ENCODE data around the gene FAM8A1.

FAM8A1 gene

GRCh38 chr6:17633465-17634188 lies 33.5 kb downstream of the FAM8A1 start:
- no peaks in the 10 kb centered on the region for H3K9me2 ChIP-seq (replicated peaks; ENCODE audit: insufficient read depth, low read length)
- peaks cover 21% of the 10 kb centered on the region for H3K4me1 ChIP-seq (ENCODE audit: low read length)
- H3K4me3 ChIP-seq (ENCODE audit: low read length), result no peak overlapping the region
- no peak overlapping the region for H3K9ac ChIP-seq (ENCODE audit: low read length)
- no peak overlapping the region for H3K27ac ChIP-seq (ENCODE audit: low read length)
- TF ChIP-seq EZH2 (optimal IDR thresholded peaks at IDR 0.05; ENCODE audit: low read depth, low read length) (no peak), CTCF (IDR thresholded peaks at IDR 0.05; ENCODE audit: low read length) (no peak), EZH2phosphoT487 (IDR thresholded peaks at IDR 0.05; ENCODE audit: low read length) (no peak)
- no peak overlapping the region for H3K4me2 ChIP-seq (ENCODE audit: low read depth, low read length)
- H3K79me2 ChIP-seq (ENCODE audit: low read length), result peaks cover 76% of the 10 kb centered on the region
- H4K20me1 ChIP-seq (ENCODE audit: insufficient read depth, low read length), result peaks cover 3% of the 10 kb centered on the region; the same call in 1 of the 2 replicates
- H3K9me3 ChIP-seq (replicated peaks; ENCODE audit: insufficient read depth, low read length), result no peaks in the 10 kb centered on the region
- DNase-seq, result no peak
- no peaks in the 10 kb centered on the region; the same call in 1 of the 2 replicates for H3K36me3 ChIP-seq (replicated peaks; ENCODE audit: insufficient read depth, low read length)
- no peak overlapping the region for H2AFZ ChIP-seq (ENCODE audit: low read length)
- H3F3A ChIP-seq (ENCODE audit: insufficient read depth, low read length), result peaks cover 13% of the 10 kb centered on the region
- H3K27me3 ChIP-seq (replicated peaks; ENCODE audit: insufficient read depth, low read length), result no peaks in the 10 kb centered on the region

GRCh38 chr6:17635568-17635967 lies 35.5 kb downstream of the FAM8A1 start:
- DNase-seq, result no peak
- Histone ChIP-seq H4K20me1 (ENCODE audit: insufficient read depth, low read length) (0 out of 2 replicates have a peak, but pooled peaks cover 3% of the 10 kb centered on the region), H3K4me1 (ENCODE audit: low read length) (peaks cover 8% of the 10 kb centered on the region; the same call in 1 of the 2 replicates), H3K36me3 (replicated peaks; ENCODE audit: insufficient read depth, low read length) (peaks cover 11% of the 10 kb centered on the region; the same call in 1 of the 2 replicates), H3K27ac (ENCODE audit: low read length) (no peak overlapping the region), H3K9me3 (replicated peaks; ENCODE audit: insufficient read depth, low read length) (no peaks in the 10 kb centered on the region), H3K27me3 (replicated peaks; ENCODE audit: insufficient read depth, low read length) (no peaks in the 10 kb centered on the region), H2AFZ (ENCODE audit: low read length) (no peak overlapping the region), H3K79me2 (ENCODE audit: low read length) (peaks cover 86% of the 10 kb centered on the region), H3F3A (ENCODE audit: insufficient read depth, low read length) (no peaks in the 10 kb centered on the region; the same call in 1 of the 2 replicates), H3K9ac (ENCODE audit: low read length) (no peak overlapping the region), H3K9me2 (replicated peaks; ENCODE audit: insufficient read depth, low read length) (no peaks in the 10 kb centered on the region), H3K4me3 (ENCODE audit: low read length) (no peak overlapping the region), H3K4me2 (ENCODE audit: low read depth, low read length) (no peak overlapping the region)
- no peak for TF ChIP-seq CTCF (IDR thresholded peaks at IDR 0.05; ENCODE audit: low read length)
- TF ChIP-seq EZH2phosphoT487 (IDR thresholded peaks at IDR 0.05; ENCODE audit: low read length), result no peak
- TF ChIP-seq EZH2 (optimal IDR thresholded peaks at IDR 0.05; ENCODE audit: low read depth, low read length), result no peak

GRCh38 chr6:17638212-17638715 lies 38.2 kb downstream of the FAM8A1 start:
- Histone ChIP-seq H3K4me2 (ENCODE audit: low read depth, low read length) (no peak overlapping the region), H3K4me3 (ENCODE audit: low read length) (no peak overlapping the region), H3F3A (ENCODE audit: insufficient read depth, low read length) (no peaks in the 10 kb centered on the region), H4K20me1 (ENCODE audit: insufficient read depth, low read length) (0 out of 2 replicates have a peak, but pooled peaks cover 3% of the 10 kb centered on the region), H3K27ac (ENCODE audit: low read length) (no peak overlapping the region), H3K9ac (ENCODE audit: low read length) (no peak overlapping the region), H3K4me1 (ENCODE audit: low read length) (no peaks in the 10 kb centered on the region), H3K36me3 (replicated peaks; ENCODE audit: insufficient read depth, low read length) (peaks cover 11% of the 10 kb centered on the region; the same call in 1 of the 2 replicates), H3K9me3 (replicated peaks; ENCODE audit: insufficient read depth, low read length) (no peaks in the 10 kb centered on the region), H2AFZ (ENCODE audit: low read length) (no peak overlapping the region), H3K27me3 (replicated peaks; ENCODE audit: insufficient read depth, low read length) (no peaks in the 10 kb centered on the region), H3K9me2 (replicated peaks; ENCODE audit: insufficient read depth, low read length) (no peaks in the 10 kb centered on the region), H3K79me2 (ENCODE audit: low read length) (peaks cover 71% of the 10 kb centered on the region)
- TF ChIP-seq EZH2 (optimal IDR thresholded peaks at IDR 0.05; ENCODE audit: low read depth, low read length), result no peak
- no peak for TF ChIP-seq EZH2phosphoT487 (IDR thresholded peaks at IDR 0.05; ENCODE audit: low read length)
- no peak for TF ChIP-seq CTCF (IDR thresholded peaks at IDR 0.05; ENCODE audit: low read length)
- no peak for DNase-seq
